Ammon's horn (tissue), 1 donor: ENCODE results near the gene MBP.

Experiments
- DNase-seq: peaks from one replicate; pipeline ENCODE4 v3.0.0-alpha.2; 2016; ENCODE audit warnings: low spot score

The MBP gene

GRCh38 chr18:76943542-76944339, 188.8 kb downstream of the MBP start:
- DNase-seq = no peak

- no peak for DNase-seq
Measured at GRCh38 chr18:76941284-76941683, 191.3 kb downstream of the MBP start.

DNA sequence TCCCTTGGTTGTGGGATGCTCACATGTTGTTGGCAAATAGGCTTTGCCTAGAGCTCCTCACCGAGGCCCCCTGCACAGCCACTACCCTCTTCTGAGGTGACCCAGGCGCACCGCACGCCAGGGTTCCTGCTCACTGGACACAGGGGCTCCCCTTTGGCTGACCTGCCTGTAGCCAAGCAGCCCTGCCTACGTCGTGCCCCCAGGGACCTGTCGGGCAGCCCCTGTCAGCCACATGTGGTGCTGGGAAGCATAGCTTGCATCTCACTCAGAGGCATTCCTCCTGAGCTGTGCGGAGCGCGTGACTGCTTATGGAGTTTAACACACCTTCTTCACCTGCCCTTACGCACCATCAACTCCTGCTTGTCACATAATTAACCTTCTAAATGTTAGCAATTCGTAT, 194.0 kb downstream of the MBP start:
- DNase-seq = no peak

DNA sequence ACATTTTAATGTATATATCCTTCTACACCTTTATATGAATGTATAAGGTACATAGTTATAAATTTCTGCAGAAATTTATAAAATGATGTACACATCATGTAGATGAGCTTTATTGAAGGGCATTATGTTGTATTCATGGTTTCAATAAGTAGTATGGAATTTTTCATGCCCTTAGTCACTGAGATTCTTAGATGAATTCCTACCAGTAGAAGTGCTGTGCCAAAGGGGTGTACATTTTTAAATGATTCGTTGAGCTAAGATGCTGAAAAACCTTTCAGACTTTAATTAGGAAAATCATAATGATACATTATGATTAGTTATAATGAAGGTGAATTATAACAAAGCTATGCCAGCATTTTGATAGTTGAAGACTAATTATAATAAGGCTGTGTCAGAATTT, 195.0 kb downstream of the MBP start:
- DNase-seq = no peak

DNA sequence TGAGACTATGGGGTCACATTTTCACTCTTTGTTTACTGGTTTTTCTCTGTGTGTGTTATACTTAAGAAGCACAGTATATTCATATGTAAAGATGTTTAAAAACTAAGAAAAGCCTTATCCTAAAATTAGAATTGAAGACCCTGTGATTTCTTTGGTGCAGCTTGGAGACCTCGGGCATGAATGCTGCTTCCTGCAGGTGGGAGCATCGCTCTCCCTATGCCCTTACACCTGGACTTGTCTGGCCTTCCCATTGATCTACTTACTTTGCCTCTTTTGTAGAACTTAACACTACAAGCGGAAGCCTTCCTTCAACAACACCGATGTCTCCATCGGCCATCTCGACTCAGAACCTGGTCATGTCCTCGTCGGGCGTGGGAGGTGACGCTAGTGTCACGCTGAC, 195.7 kb downstream of the MBP start:
- DNase-seq = no peak

DNA sequence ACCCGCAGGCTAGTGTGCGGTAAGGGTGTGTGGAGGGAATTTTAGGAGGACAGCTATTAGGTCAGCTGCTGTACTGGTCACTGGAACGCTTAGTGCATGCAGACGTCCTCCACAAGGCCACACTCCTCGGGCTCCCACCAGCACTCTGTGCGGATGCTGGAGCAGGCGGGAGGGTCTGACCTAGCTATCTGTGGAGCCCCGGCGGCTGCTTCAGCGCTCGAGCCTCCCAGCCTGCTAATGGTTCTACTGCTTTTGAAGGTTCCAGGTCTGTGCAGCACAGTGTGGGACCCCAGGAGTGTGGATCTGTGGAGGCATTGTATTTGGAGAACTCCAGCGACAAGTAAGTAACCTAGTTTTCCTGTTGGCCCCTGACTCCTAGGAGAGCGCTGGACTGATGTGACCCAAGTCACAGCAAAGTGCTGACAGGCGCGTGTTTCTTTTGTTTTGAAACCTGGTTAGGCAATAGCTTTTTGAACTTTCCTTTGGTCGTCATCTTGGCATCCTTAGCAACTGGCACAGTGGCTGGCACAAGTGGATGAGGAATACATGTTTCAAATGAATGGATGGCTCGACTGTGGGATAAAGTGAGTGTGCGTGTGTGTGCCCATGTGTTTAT, 196.8 kb downstream of the MBP start:
- no peak for DNase-seq

DNA sequence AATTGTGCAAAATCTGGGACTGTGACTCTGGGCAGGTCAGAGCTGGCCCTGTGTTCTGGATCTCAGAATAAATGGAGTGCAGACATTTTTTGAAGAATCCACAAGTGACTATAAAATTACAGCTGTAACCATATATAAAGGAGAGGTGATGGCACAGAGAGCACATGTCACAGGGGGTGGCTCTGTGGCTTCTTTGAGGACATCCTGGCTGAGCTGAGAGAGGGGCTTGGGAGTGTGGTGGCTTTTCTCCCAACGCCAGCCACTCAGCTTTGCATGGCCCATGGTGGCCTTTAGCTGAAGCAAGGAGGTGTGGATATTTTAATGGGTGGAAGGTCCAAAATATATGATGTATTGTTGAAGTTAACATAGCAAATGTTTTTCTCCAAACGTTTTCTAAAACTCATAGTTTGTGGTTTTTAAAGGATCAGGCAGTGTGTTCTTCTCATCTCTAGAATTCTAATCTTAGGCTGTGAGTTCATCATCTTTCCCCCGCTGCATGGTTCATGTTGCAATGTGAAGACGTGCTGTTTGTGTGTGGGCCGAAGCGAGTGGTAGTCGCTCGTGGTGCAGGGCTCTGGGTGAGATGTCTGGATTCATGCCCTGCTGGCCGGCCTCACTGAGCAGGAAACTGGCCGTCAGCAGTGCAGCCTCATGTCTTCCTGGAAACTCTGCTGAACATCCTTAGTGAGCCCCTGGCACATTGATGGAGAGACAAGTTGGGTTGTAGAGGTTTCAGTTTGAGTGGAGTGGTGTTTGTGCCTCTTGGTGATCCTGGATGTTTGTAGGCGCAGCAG, 200.4 kb downstream of the MBP start:
- DNase-seq = no peak

GRCh38 chr18:76931171-76931570, 201.4 kb downstream of the MBP start:
- DNase-seq = no peak
